OCI-LY7 (cell line): Measurements from ENCODE around the gene SRC.

ENCODE experiments used
- CTCF ChIP-seq: fragments of 200-600 bp; sonication (generic); conservative IDR thresholded peaks from 2 replicates; pipeline ENCODE4 v1.5.1; 2014; ENCODE audit warnings: mild to moderate bottlenecking, antibody characterized with exemption, low read length, moderate library complexity, mixed read lengths
- EZH2phosphoT487 ChIP-seq: fragments of 200-600 bp; sonication (generic); IDR thresholded peaks from 2 replicates; pipeline ENCODE4 v1.6.1; 2018; ENCODE audit warnings: low read depth, borderline replicate concordance, mild to moderate bottlenecking, mixed run types, antibody characterized with exemption, low read length, moderate library complexity, mixed read lengths

- TF ChIP-seq CTCF = no peak
- TF ChIP-seq EZH2phosphoT487 = no peak
Measured at GRCh38 chr20:37354210-37355195, 8.6 kb downstream of the SRC start.
